MM.1S (cell line): ENCODE data around the gene MATN1.

Experiments
- DNase-seq: peaks from one replicate; pipeline ENCODE4 v3.0.0-alpha.2; 2015
- H2AFZ ChIP-seq: fragments of 300-600 bp; sonication (generic); 2 replicates; pipeline ENCODE4 v1.6.0; 2016; ENCODE audit warnings: antibody characterized with exemption, low read length
- H3F3A ChIP-seq: fragments of 300-600 bp; sonication (generic); 2 replicates; pipeline ENCODE4 v1.6.1; 2016; ENCODE audit warnings: mild to moderate bottlenecking, antibody characterized with exemption, low read length, moderate library complexity, mixed read lengths; ENCODE audit not compliant: insufficient read depth
- H3K27ac ChIP-seq: fragments of 300-600 bp; sonication (generic); 2 replicates; pipeline ENCODE4 v1.5.1; 2016; ENCODE audit warnings: mild to moderate bottlenecking, low read length
- H3K27me3 ChIP-seq: fragments of 300-600 bp; sonication (generic); replicated peaks from 2 replicates; pipeline ENCODE4 v1.6.0; 2016; ENCODE audit warnings: low read length; ENCODE audit not compliant: insufficient read depth
- H3K36me3 ChIP-seq: fragments of 300-600 bp; sonication (generic); replicated peaks from 2 replicates; pipeline ENCODE4 v1.6.1; 2016; ENCODE audit warnings: mild to moderate bottlenecking, low read length, mixed read lengths; ENCODE audit not compliant: insufficient read depth
- H3K4me1 ChIP-seq: fragments of 300-600 bp; sonication (generic); 2 replicates; pipeline ENCODE4 v1.6.1; 2016; ENCODE audit warnings: low read length, mixed read lengths
- H3K4me2 ChIP-seq: fragments of 300-600 bp; sonication (generic); 2 replicates; pipeline ENCODE4 v1.6.0; 2016; ENCODE audit warnings: low read depth, low read length
- H3K4me3 ChIP-seq: fragments of 300-600 bp; sonication (generic); 2 replicates; pipeline ENCODE4 v1.5.1; 2016; ENCODE audit warnings: low read length, mixed read lengths
- H3K79me2 ChIP-seq: fragments of 300-600 bp; sonication (generic); 2 replicates; pipeline ENCODE4 v1.6.1; 2016; ENCODE audit warnings: mixed run types, low read length, mixed read lengths
- H3K9ac ChIP-seq: fragments of 300-600 bp; sonication (generic); 2 replicates; pipeline ENCODE4 v1.6.1; 2016; ENCODE audit warnings: low read length, mixed read lengths
- H3K9me2 ChIP-seq: fragments of 300-600 bp; sonication (generic); replicated peaks from 2 replicates; pipeline ENCODE4 v1.6.1; 2016; ENCODE audit warnings: mild to moderate bottlenecking, low read length, mixed read lengths; ENCODE audit not compliant: insufficient read depth
- H3K9me3 ChIP-seq: fragments of 300-600 bp; sonication (generic); replicated peaks from 2 replicates; pipeline ENCODE4 v1.6.1; 2016; ENCODE audit warnings: mild to moderate bottlenecking, low read length, mixed read lengths; ENCODE audit not compliant: insufficient read depth
- H4K20me1 ChIP-seq: fragments of 300-600 bp; sonication (generic); 2 replicates; pipeline ENCODE4 v1.6.1; 2016; ENCODE audit warnings: mild to moderate bottlenecking, low read length, moderate library complexity, mixed read lengths; ENCODE audit not compliant: insufficient read depth
- CTCF ChIP-seq: fragments of 300-600 bp; sonication (generic); IDR thresholded peaks from 2 replicates; pipeline ENCODE4 v1.5.1; 2016; ENCODE audit warnings: antibody characterized with exemption, low read length, mixed read lengths
- EZH2 ChIP-seq: fragments of 300-600 bp; sonication (generic); optimal IDR thresholded peaks from 2 replicates; pipeline ENCODE3; 2017; ENCODE audit warnings: low read depth, mild to moderate bottlenecking, antibody characterized with exemption, low read length, mixed read lengths
- EZH2phosphoT487 ChIP-seq: fragments of 300-600 bp; sonication (generic); IDR thresholded peaks from 2 replicates; pipeline ENCODE4 v1.6.1; 2018; ENCODE audit warnings: antibody characterized with exemption, low read length

MATN1 gene

GRCh38 chr1:30699762-30700161 is 23.6 kb downstream of the MATN1 start:
- Histone ChIP-seq H3K9me3 (no peaks in the 10 kb centered on the region), H3K36me3 (no peaks in the 10 kb centered on the region), H3K9me2 (no peaks in the 10 kb centered on the region), H2AFZ (no peak overlapping the region), H4K20me1 (no peaks in the 10 kb centered on the region), H3K27me3 (peaks cover 93% of the 10 kb centered on the region), H3K79me2 (no peaks in the 10 kb centered on the region), H3K27ac (no peak overlapping the region), H3F3A (no peaks in the 10 kb centered on the region), H3K9ac (no peak overlapping the region), H3K4me1 (no peaks in the 10 kb centered on the region), H3K4me3 (no peak overlapping the region), H3K4me2 (no peak overlapping the region)
- no peak for DNase-seq
- TF ChIP-seq EZH2phosphoT487 (no peak), EZH2 (no peak), CTCF (no peak)

DNA sequence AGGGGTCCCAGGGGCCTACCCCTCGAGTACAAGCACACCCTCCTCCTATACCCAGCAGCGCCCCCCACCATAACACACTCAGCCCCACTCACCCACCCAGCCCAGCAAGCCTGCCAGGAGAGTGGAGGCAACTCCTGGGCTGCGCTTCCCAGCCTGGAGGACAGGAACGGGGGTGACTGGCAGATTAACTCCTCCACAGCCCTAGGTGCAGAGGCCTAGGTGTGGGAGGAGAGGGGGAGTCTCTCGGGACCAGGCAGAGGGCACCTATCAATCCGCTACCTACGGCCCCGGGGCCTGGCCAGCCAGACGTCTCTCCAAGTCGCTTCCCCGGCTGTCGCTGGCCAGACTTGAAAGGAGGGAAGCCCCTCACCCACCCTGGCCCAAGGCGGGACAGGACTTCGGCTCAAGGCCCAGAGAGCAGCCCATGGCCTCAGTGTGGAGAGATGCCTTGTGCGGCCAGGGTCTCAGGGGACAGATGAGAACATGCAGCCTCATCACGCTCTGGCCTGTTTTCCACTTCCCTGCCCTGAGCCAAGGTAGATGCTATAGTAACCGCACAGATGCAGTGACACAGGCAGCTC is 24.9 kb downstream of the MATN1 start:
- Histone ChIP-seq H3K36me3 (no peaks in the 10 kb centered on the region), H2AFZ (no peak overlapping the region), H3K4me2 (no peak overlapping the region), H3K9ac (no peak overlapping the region), H3F3A (no peaks in the 10 kb centered on the region), H3K9me2 (no peaks in the 10 kb centered on the region), H3K79me2 (no peaks in the 10 kb centered on the region), H3K9me3 (no peaks in the 10 kb centered on the region), H3K27ac (no peak overlapping the region), H3K4me1 (no peaks in the 10 kb centered on the region), H3K27me3 (peaks cover 93% of the 10 kb centered on the region), H4K20me1 (no peaks in the 10 kb centered on the region), H3K4me3 (no peak overlapping the region)
- no peak for TF ChIP-seq CTCF
- TF ChIP-seq EZH2, result no peak
- TF ChIP-seq EZH2phosphoT487, result no peak
- no peak for DNase-seq

DNA sequence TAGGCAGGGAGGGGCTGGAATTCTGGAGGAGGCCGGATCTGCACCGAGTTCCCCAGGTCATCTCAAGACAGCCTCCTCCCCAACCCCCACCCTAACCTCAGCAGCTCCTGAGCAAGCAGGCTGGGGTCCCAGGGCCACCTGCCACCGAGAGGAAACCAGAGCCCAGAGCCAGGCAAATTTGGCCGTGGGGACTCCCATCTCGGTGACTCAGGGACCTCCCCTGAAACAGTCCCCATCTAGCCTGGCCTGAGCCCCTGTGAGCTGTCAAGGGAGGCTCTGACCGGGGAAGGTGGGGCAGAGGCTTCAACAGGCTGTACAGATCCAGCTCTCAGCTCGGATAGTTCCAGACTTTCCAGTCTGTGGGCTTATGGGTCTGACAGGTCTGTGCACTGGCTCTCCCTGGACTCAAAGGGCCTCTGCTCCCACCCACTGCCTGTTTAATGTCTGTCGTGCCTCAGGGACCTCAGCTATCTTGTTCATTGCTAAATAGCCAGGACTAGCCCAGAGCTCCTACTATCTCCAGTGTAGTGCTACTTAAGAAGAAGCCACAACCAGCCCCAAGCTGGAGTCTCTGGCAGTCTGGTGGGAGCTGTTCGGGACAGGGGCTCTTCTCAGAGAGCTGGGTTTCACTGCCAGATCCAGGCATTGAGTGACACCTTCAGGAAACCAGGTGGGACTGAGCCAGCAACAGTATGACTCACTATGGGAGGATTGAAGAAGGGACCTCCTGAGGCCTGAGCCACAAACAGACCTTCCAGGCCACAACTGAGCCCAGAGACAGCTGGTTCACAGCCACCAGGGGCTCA is 25.6 kb downstream of the MATN1 start:
- H3K27ac ChIP-seq, result no peak overlapping the region
- H2AFZ ChIP-seq, result no peak overlapping the region
- no peaks in the 10 kb centered on the region for H3K79me2 ChIP-seq
- peaks cover 93% of the 10 kb centered on the region for H3K27me3 ChIP-seq
- TF ChIP-seq EZH2phosphoT487 (no peak), EZH2 (no peak), CTCF (no peak)
- H3K4me3 ChIP-seq, result no peak overlapping the region
- H3K9ac ChIP-seq, result no peak overlapping the region
- H4K20me1 ChIP-seq, result no peaks in the 10 kb centered on the region
- no peaks in the 10 kb centered on the region for H3K9me3 ChIP-seq
- no peaks in the 10 kb centered on the region for H3K9me2 ChIP-seq
- H3K4me2 ChIP-seq, result no peak overlapping the region
- no peaks in the 10 kb centered on the region for H3K36me3 ChIP-seq
- no peak for DNase-seq
- H3F3A ChIP-seq, result no peaks in the 10 kb centered on the region
- no peaks in the 10 kb centered on the region for H3K4me1 ChIP-seq
